Keratinocyte (primary cell): ENCODE results near the gene NEBL.

Source experiments
- CTCF ChIP-seq, 3 experiments: IDR thresholded peaks in 1 of 3; conservative IDR thresholded peaks in 1 of 3; optimal IDR thresholded peaks in 1 of 3; 2 replicates in 2 of 3; 3 replicates in 1 of 3; pipeline versions ENCODE3 to v1.5.1; 2011; ENCODE audit warnings: low read length in 3 of 3, mild to moderate bottlenecking in 3 of 3, moderate library complexity in 2 of 3, control low read depth in 1 of 3, inconsistent platforms in 1 of 3; ENCODE audit not compliant: insufficient read depth in 2 of 3; ENCODE audit errors: extremely low read depth in 1 of 3
- EZH2 ChIP-seq: IDR thresholded peaks from one replicate; pipeline ENCODE4 v1.6.1; 2012; ENCODE audit warnings: inconsistent platforms, mild to moderate bottlenecking, low read length, moderate library complexity

- TF ChIP-seq CTCF (optimal IDR thresholded peaks at IDR 0.05 in 1 of 3, IDR thresholded peaks at IDR 0.05 in 1 of 3, conservative IDR thresholded peaks at IDR 0.05 in 1 of 3; ENCODE audit: extremely low read depth in 1 of 3, insufficient read depth in 2 of 3, low read length in 3 of 3), result no peak
- TF ChIP-seq EZH2, result no peak
These were observed 38.2 kb upstream of the NEBL start for GRCh38 chr10:20935301-20935700.
